Gastrocnemius medialis (tissue), 4 donors: ENCODE data around the gene GSTCD.

ENCODE experiments used
- POLR2A ChIP-seq, 2 donors: fragments of 450-650 bp; IDR thresholded peaks; one replicate each; pipeline ENCODE4 v1.6.1; 2017; ENCODE audit warnings: antibody characterized with exemption in 2 of 2, mild to moderate bottlenecking in 2 of 2, moderate library complexity in 2 of 2
- TF ChIP-seq, protein P1 (sequence below), 5 experiments: fragments of 450-650 bp in 3 of 5; fragments of 200-600 bp in 2 of 5; sonication (generic) in 2 of 5; IDR thresholded peaks in 4 of 5; conservative IDR thresholded peaks in 1 of 5; 1 replicate in 4 of 5; 2 replicates in 1 of 5; pipeline ENCODE4 v1.5.1; 2016 to 2019; ENCODE audit warnings: antibody characterized with exemption in 5 of 5, mild to moderate bottlenecking in 3 of 5, moderate library complexity in 3 of 5

DNA sequence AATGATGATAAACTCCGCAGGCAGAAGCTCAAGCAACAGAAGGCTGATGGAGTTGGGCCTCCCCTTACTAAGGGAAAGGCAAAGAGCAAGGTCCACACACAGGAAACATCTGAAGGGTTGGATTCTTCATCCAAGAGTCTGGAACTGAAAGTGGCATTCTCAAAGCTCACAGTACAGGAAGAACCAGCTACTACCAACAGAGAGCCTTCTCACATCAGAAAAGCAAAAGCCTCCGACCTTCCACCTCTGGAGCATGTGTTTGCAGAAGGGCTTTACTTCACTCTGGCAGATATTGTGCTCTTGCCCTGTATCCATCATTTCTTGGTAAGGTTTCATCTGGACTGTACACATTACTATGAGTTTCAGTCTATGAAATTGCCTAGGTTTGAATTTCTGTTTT lies 10.6 kb downstream of the GSTCD start:
- TF ChIP-seq POLR2A (IDR thresholded peaks at IDR 0.05) = no peak
- TF ChIP-seq, protein P1, sequence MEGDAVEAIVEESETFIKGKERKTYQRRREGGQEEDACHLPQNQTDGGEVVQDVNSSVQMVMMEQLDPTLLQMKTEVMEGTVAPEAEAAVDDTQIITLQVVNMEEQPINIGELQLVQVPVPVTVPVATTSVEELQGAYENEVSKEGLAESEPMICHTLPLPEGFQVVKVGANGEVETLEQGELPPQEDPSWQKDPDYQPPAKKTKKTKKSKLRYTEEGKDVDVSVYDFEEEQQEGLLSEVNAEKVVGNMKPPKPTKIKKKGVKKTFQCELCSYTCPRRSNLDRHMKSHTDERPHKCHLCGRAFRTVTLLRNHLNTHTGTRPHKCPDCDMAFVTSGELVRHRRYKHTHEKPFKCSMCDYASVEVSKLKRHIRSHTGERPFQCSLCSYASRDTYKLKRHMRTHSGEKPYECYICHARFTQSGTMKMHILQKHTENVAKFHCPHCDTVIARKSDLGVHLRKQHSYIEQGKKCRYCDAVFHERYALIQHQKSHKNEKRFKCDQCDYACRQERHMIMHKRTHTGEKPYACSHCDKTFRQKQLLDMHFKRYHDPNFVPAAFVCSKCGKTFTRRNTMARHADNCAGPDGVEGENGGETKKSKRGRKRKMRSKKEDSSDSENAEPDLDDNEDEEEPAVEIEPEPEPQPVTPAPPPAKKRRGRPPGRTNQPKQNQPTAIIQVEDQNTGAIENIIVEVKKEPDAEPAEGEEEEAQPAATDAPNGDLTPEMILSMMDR (IDR thresholded peaks at IDR 0.05 in 4 of 5, conservative IDR thresholded peaks at IDR 0.05 in 1 of 5) = no peak
